Measurements from ENCODE around the gene TPRX2.

- TF ChIP-seq CTCF (IDR thresholded peaks at IDR 0.05; ENCODE audit: low read length) (no peak), EZH2phosphoT487 (IDR thresholded peaks at IDR 0.05; ENCODE audit: low read length) (no peak), EZH2 (optimal IDR thresholded peaks at IDR 0.05; ENCODE audit: low read depth, low read length) (no peak)
These were observed 23.9 kb downstream of the TPRX2 start for GRCh38 chr19:47882890-47883289.

Data from MM.1S (cell line).